Type B pancreatic cell (in vitro differentiated cells): ENCODE results near the gene CYP4Z1. TPM values are rescaled to one million over a fixed set of nuclear protein-coding genes. Genes with fewer than 3 reads are reported as not detected.
"Not testable (repeated sequence)": the region's sequence is repeated elsewhere in the genome, so short reads cannot be mapped to it uniquely, and the experiment has no call there.

ENCODE experiments used
- DNase-seq: peaks from one replicate; pipeline ENCODE4 v3.0.0; 2021; ENCODE audit warnings: mixed read lengths; ENCODE audit not compliant: unreplicated experiment; ENCODE audit errors: extremely low spot score
- H3K27ac Mint-ChIP-seq: 2 replicates; pipeline ENCODE4 v1.8.0; 2021; ENCODE audit warnings: mild to moderate bottlenecking, mixed read lengths
- H3K27me3 Mint-ChIP-seq: 2 replicates; pipeline ENCODE4 v1.8.0; 2021; ENCODE audit warnings: mixed read lengths
- H3K36me3 Mint-ChIP-seq: 2 replicates; pipeline ENCODE4 v1.8.0; 2021; ENCODE audit warnings: mixed read lengths
- H3K4me1 Mint-ChIP-seq: one replicate; pipeline ENCODE4 v1.8.0; 2021; ENCODE audit warnings: mixed read lengths; ENCODE audit not compliant: unreplicated experiment
- H3K4me3 Mint-ChIP-seq: 2 replicates; pipeline ENCODE4 v1.8.0; 2021; ENCODE audit warnings: mild to moderate bottlenecking, mixed read lengths
- H3K9me3 Mint-ChIP-seq: 2 replicates; pipeline ENCODE4 v1.8.0; 2021; ENCODE audit warnings: mixed read lengths
- total RNA-seq: library from RNA; stranded (reverse); gene quantifications from 2 replicates; pipeline ENCODE4 v1.2.1, GENCODE V29; 2021; ENCODE audit warnings: low replicate concordance
- TF ChIP-seq, protein P1 (sequence below): fragments of 200-600 bp; sonication (generic); conservative IDR thresholded peaks from 2 replicates; pipeline ENCODE4 v1.5.0; 2021; ENCODE audit warnings: antibody characterized with exemption, mild to moderate bottlenecking

The CYP4Z1 gene
- total RNA-seq, 1 donor from 2014 or later: not detected

DNA sequence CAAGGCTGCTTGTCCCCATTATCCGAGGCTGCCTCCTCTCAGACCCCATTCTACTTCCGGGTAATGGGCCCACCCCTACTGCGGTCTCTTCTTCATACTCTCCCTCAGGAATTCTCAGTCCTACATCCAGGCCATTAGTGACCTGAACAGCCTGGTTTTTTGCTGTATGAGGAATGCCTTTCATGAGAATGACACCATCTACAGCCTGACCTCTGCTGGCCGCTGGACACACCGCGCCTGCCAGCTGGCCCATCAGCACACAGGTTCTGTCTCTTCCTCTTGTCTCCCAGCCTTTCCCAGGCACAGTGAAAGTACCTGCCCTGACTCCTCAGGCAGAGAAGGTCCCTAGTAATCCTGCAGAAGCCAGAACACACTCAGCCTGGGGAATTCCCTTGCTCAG is 76.6 kb downstream of the CYP4Z1 start:
- not testable (repeated sequence) for H3K27ac Mint-ChIP-seq, H3K9me3 Mint-ChIP-seq, H3K4me1 Mint-ChIP-seq, DNase-seq, H3K36me3 Mint-ChIP-seq, H3K4me3 Mint-ChIP-seq
- H3K27me3 Mint-ChIP-seq: peaks cover 27% of the 10 kb centered on the region
- TF ChIP-seq, protein P1, sequence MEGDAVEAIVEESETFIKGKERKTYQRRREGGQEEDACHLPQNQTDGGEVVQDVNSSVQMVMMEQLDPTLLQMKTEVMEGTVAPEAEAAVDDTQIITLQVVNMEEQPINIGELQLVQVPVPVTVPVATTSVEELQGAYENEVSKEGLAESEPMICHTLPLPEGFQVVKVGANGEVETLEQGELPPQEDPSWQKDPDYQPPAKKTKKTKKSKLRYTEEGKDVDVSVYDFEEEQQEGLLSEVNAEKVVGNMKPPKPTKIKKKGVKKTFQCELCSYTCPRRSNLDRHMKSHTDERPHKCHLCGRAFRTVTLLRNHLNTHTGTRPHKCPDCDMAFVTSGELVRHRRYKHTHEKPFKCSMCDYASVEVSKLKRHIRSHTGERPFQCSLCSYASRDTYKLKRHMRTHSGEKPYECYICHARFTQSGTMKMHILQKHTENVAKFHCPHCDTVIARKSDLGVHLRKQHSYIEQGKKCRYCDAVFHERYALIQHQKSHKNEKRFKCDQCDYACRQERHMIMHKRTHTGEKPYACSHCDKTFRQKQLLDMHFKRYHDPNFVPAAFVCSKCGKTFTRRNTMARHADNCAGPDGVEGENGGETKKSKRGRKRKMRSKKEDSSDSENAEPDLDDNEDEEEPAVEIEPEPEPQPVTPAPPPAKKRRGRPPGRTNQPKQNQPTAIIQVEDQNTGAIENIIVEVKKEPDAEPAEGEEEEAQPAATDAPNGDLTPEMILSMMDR: peak; percentile 54

DNA sequence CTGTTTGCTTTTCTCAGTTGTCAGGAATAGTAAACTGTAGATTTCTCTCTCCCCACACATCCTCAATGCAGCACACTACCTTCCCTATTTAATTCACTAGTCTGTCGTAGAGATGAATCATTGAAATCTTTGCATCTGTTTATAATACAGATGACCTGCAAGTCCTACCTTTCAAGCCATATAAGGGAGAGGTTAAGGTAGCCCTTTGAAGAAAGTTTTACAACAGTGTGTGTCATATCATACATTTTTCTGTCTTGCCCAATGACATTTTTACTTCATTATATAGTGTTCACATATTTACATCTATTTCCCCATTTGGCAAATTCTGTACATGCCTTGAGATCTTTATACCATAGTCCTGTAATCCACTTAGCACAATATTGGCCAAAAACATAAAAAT is 79.5 kb downstream of the CYP4Z1 start:
- not testable (repeated sequence) for H3K27ac Mint-ChIP-seq, H3K4me1 Mint-ChIP-seq, DNase-seq, H3K9me3 Mint-ChIP-seq, H3K4me3 Mint-ChIP-seq, H3K36me3 Mint-ChIP-seq
- peaks cover 31% of the 10 kb centered on the region for H3K27me3 Mint-ChIP-seq

DNA sequence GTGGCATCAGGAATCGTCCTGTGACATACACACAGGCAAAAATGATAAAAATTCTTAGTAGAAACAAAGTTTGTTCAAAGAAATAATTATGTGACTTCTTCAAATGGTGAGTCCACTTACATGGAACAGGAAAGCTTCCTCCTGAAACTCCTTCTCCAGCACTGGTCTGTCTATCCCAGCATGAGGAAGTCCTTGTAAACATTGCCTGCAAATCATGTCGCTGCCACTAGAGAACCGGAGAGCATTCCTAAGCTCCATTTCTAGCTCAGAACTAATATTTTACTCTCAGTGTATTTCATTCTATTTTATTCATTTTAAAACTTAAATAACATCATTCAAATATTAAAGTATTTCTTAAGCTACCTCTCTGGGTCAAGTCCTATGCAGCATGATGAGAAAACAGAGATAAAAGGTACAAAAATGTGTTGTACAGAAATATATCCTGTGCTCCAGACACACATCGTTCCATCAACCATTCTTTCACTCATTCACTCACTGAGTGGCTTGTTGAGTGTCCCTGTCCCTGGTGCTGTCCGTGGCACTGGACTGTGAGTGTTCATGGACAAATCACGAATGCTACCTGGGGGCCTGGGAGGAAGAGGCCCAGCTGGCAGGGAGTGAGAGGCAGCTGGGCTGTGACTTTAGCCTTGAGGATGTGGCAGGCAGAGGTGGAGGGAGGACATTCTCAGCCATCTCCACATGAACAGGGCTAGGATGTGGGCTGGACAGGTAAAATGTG is 80.2 kb downstream of the CYP4Z1 start:
- TF ChIP-seq, protein P1: peak; percentile 30
- no peak overlapping the region for H3K27ac Mint-ChIP-seq

DNA sequence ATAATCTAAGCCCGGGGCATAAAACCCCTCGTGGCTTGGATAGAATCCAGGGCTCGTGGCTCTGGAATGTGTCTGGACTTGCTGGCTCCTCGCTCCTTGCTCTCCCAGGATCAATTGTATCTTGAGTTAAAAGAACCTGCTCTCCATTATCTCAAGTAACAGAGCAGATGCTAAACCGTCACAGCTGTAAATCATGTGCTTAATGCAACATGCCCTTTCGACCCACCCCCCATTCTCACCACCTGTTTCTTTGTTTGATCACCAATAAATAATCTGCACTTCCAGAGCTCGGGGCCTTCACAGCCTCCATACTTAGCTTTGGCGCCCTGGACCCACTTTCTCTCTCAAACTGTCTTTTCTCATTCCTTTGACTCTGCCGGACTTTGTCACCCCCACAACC is 82.1 kb downstream of the CYP4Z1 start:
- H3K36me3 Mint-ChIP-seq, H3K4me1 Mint-ChIP-seq, H3K27ac Mint-ChIP-seq, H3K4me3 Mint-ChIP-seq, H3K9me3 Mint-ChIP-seq, DNase-seq: not testable (repeated sequence)
- H3K27me3 Mint-ChIP-seq: peaks cover 25% of the 10 kb centered on the region

More for the DNA sequence above, 80.2 kb downstream of the CYP4Z1 start:
- Mint-ChIP-seq H3K27me3 (peaks cover 28% of the 10 kb centered on the region), H3K4me3 (no peak overlapping the region), H3K9me3 (no peaks in the 10 kb centered on the region), H3K4me1 (peaks cover 4% of the 10 kb centered on the region), H3K36me3 (no peaks in the 10 kb centered on the region)
- DNase-seq: no peak

DNA sequence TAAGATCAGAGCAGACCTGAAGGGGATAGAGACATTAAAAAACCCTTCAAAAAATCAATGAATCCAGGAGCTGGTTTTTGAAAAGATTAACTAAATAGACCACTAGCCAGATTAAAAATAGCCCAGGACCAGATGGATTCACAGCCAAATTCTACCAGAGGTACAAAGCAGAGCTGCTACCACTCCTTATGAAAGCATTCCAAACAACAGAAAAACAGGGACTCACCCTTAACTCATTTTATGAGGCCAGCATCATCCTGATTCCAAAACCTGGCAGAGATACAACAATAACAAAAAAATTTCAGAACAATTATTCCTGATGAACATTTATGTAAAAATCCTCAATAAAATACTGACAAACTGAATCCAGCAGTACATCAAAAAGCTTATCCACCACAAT is 89.4 kb downstream of the CYP4Z1 start:
- not testable (repeated sequence) for H3K9me3 Mint-ChIP-seq, H3K4me3 Mint-ChIP-seq, DNase-seq, H3K27ac Mint-ChIP-seq, H3K4me1 Mint-ChIP-seq, H3K27me3 Mint-ChIP-seq, H3K36me3 Mint-ChIP-seq

DNA sequence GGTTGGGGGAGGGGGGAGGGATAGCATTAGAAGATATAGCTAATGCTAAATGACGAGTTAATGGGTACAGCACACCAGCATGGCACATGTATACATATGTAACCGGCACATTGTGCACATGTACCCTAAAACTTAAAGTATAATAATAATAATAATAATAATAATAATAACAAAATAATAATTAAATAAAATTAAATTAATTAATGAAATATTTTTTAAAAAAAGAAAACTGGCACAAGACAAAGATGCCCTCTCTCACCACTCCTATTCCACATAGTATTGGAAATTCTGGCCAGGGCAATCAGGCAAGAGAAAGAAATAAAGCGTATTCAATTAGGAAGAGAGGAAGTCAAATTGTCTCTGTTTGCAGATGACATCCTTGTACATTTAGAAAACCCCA is 90.9 kb downstream of the CYP4Z1 start:
- not testable (repeated sequence) for H3K27me3 Mint-ChIP-seq, H3K4me3 Mint-ChIP-seq, H3K9me3 Mint-ChIP-seq, DNase-seq, H3K4me1 Mint-ChIP-seq, H3K27ac Mint-ChIP-seq, H3K36me3 Mint-ChIP-seq

DNA sequence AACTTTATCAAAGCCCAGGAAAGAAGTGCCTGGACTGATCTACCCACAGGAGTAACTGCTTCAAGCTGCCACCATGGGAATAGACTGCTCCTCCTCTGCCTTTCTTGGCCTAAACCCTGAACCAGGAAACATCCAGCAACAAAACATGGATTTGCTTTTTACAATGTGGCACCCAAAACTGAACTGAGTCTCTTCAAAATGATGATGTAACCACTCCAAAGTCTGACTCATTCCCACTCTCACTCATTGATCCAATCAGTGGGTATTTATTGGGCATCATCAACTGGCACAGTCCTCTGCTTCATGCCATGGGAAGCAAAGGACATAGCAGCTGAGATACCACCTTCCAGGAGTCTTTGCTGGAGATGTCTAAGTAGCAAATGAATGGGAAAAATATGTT is 93.7 kb downstream of the CYP4Z1 start:
- Mint-ChIP-seq H3K9me3 (peaks cover 3% of the 10 kb centered on the region), H3K4me3 (no peak overlapping the region), H3K27ac (no peak overlapping the region), H3K36me3 (no peaks in the 10 kb centered on the region), H3K4me1 (no peaks in the 10 kb centered on the region), H3K27me3 (peaks cover 7% of the 10 kb centered on the region)
- no peak for DNase-seq
- TF ChIP-seq, protein P1: no peak
